Kidney tubule cell (primary cell): ENCODE data around the gene MAML2.
A peak's percentile ranks its signal among the peaks of the same experiment; 100 is the strongest.

Experiments used
- DNase-seq: peaks from one replicate; pipeline ENCODE4 v3.0.0-alpha.2; 2018; ENCODE audit warnings: low spot score

The MAML2 gene

GRCh38 chr11:96098511-96099241 is 244.3 kb downstream of the MAML2 start:
- peak; percentile 75 for DNase-seq

DNA sequence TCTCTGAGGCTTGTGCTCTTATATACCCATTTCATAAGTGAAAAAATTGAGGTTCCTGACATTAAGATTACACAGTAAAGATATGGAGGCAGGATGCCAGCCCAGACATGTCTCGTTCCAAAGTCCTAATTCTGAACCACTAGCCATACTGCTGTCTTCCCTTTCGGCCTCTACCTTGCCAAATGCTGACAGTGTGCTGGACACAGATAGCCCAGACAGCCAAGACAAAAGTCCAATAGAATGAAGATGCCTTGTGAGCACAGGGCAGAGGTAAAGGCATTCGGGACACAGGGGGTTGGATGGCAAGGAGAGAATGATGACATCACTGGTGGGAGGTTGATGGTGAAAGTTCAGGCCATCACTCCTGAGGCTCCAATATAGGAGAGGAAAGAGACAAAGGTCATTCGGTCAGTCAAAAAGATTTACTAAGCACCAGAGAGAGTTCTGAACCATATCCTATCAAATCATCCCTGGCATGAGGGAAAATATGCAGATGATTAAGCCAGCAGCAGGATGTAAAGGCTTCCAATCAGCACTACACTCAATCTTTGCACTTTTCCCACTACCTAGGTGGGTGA is 245.1 kb downstream of the MAML2 start:
- DNase-seq: peak; percentile 63

- no peak for DNase-seq
Measured at GRCh38 chr11:96096360-96096759, 246.6 kb downstream of the MAML2 start.

- peak; percentile 22 for DNase-seq
Measured at GRCh38 chr11:96095884-96096303, 247.1 kb downstream of the MAML2 start.

- no peak for DNase-seq
Measured at GRCh38 chr11:96094156-96094555, 248.8 kb downstream of the MAML2 start.

GRCh38 chr11:96092511-96092910 is 250.5 kb downstream of the MAML2 start:
- no peak for DNase-seq

DNA sequence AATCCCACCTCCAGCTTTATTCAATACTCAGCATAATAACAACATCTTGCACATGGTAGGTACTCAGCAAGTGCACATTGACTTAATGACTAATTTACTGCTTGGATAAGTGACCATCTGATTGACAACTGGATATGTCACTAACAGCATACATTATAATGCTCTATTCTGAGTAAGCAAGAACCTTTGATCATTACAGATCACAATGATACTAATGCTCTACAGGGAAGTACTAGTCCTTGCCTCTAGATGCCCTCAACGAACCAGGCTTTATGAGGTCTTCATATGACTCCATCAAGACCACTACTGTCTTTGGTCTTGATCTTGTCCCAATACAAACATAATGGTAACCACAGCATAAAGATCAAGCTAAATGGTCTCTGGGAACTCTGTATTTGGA is 251.5 kb downstream of the MAML2 start:
- DNase-seq: peak; percentile 56

DNA sequence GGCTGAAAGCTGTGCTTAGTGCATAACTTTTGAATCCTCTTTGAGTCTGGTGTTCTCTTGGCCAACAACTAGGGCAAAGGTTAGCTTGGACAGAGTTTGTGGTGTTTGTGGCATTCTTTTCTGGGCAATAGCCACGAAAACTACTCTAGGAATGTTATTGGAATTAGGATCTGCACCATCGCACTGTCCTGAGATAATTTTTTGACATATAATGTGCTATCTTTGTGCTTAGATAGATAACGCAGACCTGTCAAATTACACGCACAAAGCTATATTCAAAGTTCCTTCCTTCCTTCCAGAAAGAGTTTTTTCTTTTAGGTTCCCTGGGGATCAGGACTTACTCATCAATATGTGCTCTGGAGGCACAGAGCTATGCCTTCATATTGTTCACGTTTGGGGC is 252.3 kb downstream of the MAML2 start:
- DNase-seq: peak; percentile 58

GRCh38 chr11:96088914-96089313 is 254.1 kb downstream of the MAML2 start:
- DNase-seq: no peak

GRCh38 chr11:96086111-96086510 is 256.9 kb downstream of the MAML2 start:
- no peak for DNase-seq

- DNase-seq: no peak
Measured at GRCh38 chr11:96085319-96085930, 257.6 kb downstream of the MAML2 start.

GRCh38 chr11:96084610-96085318 is 258.2 kb downstream of the MAML2 start:
- DNase-seq: no peak

GRCh38 chr11:96082936-96083335 is 260.1 kb downstream of the MAML2 start:
- no peak for DNase-seq

DNA sequence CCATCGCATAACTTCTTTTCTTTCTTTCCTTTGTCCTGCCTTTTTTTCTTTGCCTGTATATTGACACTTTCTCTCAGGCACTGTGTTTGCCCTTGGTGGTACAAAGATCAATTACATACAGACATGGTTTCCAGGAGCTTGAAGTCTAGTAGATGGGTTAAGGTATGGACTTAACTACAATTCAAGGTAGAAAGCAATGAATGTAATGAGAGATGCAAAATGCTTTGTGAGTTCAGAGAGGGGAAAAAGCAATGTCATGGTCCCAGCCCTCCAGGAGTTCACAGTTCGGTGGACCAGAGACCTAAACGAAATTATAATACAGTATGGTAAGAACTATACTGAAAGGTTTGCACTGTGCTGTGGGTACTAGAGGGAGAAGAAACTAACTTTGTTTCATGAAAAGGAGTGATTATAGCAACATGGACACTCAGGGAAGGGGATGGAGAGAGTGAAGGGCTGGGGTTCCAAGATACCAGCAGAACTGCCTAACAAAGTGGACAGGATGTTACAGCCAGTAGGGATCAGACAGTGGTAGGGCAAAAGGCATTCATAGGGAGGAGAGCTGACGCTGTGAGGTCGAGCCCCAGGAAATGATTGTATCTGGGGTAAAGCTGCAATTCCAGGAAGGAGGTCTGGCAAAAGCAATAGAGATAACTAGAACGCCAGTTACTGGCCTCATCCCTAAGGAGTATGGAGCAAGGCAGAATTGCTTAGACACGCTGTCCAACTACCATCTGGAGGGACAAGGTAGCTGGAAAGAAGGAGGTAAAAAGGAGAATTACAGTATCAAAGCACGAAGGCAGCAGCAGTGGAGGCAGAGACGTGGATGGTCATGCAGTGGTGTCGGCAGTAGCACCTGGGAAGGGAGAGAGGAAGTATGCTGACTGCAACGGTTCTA is 260.7 kb downstream of the MAML2 start:
- DNase-seq: no peak

DNA sequence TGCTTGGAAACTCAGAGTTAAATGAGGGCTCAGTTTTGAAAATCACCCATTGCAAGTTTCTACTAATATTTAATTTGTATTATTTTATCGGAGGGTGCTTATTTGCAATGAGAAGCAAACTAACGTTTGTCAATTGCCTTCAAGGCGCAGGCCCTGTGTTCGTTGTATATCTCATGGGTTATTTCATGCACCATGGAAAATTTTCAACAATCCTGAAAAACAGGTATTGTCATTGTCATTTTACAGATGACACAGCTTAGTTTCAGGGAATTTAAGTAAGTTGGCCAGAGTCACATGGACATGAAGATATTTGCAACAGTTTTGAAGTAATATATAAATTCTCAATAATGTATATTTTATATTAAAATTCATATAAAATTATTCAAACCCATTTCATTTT is 261.4 kb downstream of the MAML2 start:
- DNase-seq: no peak

GRCh38 chr11:96079691-96080090 is 263.3 kb downstream of the MAML2 start:
- no peak for DNase-seq

DNA sequence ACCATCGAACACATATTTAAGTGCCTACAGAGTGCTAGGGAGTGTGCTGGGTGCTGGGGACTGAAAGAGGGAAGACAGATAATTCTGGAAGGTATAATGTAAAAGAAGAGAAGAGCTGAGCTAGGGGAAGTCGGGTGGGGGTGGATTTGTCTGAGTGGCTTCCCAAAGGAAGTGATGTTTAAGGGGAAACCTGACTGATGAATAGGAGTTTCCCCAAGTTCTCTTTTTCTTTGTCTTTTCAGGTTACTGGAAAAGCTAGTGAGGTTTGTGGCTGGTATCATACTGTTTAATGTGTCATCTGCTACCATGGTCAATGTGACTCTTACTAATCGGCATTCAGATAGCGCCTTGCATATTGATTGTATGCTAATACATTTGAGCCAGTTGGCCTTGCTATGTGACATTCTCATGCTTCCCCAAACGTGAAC is 267.4 kb downstream of the MAML2 start:
- peak; percentile 96 for DNase-seq

DNA sequence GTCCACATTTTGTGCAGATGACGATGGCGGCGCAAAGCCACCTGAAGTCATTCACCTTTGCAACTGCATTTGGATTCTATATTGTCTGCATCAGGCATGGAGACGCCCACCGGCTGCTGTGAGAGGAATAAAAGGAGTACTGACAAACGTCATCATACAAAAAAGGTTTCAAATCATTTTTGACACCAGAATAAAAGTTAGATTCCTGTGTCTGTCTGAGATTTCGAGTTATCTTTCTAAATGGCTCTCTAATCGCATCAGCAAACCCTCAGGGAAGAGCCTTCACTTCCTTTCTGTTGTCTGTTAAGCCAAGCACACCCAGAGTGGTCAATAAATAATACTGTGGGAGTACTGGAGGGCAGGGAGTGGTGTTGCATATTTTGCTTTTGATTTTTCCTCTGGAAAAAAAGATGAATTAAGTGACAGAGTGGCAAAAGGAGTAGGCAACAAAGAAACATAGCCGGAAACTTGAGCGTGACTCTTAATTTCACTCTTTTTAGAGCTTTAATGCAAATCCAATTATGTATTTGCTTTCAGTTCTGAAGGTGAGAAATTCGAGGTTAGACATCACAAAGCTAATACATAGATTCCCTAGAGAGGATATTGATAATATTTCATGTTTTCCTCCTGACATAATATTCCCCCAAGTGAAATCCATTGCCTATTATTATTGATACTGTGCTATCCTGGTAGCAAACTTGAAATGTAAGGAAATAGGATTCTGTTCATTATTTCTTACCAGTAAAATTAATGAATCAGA is 268.3 kb downstream of the MAML2 start:
- DNase-seq: peak; percentile 59

- DNase-seq: peak; percentile 96
Measured at GRCh38 chr11:96073536-96073935, 269.5 kb downstream of the MAML2 start.

- no peak for DNase-seq
Measured at GRCh38 chr11:96072592-96072991, 270.4 kb downstream of the MAML2 start.

DNA sequence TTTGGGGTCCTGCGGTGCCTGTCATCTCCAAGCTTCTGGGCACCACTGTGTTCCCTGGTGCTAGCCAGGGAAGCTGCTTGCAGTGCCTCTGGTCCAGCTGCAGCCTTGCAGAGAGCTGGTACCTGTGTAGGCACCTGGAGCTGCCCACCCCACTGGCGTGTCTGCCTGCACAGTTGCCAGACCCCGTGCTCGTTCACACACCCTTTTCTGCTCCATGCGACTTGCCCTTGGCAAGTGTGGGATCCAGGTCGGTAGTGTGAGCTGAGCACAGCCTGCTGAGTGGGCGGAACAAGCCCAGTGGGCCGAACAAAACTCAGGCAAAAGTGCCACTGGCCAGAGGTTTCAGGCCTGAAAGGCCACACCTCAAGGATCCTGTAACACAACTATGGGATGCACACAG is 272.5 kb downstream of the MAML2 start:
- no peak for DNase-seq
